SKM-1 treated with dmso at 0.1 percent for 144 hours (cell line): ENCODE data around the gene THOC6.
"Not testable (repeated sequence)": the region's sequence is repeated elsewhere in the genome, so short reads cannot be mapped to it uniquely, and the experiment has no call there.

Source experiments
- DNase-seq: peaks from one replicate; lab custom pipeline; 2025; ENCODE audit not compliant: unreplicated experiment; lab: John Stamatoyannopoulos, UW

Gene THOC6

DNA sequence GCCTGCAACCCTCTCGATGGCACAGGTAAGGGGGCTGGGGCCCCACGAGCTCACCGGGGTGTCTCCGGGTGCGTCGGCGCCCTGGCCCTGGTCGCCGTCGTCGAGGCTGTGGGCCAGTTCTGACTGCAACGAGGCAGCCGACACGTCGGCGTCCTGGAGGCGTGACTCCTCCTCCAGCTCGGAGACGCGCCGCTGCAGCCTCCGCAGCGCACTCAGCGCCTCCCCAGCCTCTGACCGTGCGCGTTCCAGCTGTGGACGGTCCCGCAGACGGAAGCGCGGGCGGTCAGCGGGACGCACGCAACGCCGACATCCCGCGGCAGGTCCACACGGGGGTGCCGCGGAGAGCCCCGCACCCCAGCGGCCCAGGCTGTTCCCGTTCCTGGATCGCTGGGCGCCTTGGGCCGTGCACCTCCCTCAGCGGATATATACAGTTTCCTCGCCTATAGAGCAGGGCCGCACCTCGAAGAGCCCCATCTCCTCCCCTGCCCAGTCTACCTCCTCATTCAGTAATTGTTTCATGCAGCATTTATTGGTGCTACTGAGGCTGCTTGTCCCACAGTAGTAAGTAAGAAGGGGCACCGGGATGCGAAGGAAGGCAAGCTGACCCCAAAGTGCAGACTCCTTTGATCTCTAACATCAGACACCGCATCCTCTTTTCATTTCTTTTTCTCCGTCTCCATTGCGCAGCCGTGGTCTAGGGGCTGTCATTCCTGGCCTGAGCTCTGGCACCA, 5.8 kb downstream of the THOC6 start:
- DNase-seq: no peak

DNA sequence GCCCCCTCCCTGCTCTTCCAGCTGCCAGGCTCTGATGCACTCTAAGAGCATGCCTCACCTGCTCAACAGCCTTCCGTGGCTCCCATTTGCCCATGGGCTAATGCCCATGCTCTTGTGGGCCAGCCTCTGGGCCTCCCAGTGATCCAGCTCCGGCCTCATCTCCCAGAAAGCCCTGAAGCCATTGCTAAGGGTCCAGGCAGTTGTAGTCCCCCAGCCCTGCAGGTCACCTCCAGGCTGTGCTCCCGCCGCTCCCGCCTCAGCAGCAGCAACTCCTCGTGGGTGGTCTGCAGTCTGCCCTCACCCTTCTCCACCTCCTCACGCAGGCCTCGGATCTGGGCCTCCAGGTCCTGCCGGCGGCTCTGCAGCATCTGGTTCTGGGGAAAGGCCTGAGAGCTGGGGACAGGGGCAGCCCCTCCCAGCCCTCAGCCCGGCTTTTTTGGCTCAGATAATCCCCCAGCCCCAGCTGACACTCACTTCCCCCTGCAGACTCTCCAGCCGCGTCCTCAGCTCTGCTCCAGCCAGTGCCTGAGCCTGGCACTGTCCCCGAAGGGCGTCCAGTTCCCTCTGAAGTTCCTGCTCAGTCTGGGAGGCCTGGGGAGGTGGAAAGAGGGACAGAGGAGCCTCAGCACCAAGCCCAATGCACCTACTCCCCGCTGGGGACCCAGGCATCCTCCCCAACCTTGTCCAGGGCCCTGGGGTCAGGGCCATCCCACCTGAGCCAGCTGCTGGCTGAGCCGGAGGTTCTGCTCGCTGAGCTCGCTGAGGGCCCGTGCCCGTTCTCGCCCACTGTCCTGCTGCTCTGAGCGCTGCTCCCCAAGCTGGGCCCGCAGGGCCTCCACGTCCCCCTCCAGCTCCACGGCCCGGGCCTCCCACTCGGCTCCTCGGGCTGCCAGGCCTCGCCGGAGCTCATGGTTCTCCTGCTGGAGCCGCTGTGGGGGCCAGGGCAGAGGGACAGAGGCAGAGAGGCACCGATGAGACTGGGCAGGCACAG, 6.7 kb downstream of the THOC6 start:
- DNase-seq: no peak

DNA sequence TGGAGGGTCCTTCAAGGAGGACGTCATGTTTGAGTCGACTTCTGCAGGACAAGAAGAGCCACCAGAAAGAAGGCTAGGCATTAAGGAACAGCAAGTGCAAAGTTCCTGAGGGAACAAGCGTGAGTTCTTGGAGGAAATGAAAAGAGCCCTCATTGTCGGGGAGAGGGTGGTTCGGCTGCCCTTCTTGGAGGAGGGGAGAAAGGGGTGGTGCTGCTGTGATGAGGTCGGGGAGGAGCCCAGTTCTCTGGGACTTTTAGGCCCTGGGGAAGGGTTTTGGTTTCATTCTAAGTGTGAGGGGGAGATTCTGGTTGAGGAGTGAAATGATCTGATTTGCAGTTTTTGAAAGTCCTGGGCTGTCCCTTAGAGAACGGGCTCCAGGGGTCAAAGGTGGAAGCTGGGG, 8.8 kb downstream of the THOC6 start:
- DNase-seq: no peak

DNA sequence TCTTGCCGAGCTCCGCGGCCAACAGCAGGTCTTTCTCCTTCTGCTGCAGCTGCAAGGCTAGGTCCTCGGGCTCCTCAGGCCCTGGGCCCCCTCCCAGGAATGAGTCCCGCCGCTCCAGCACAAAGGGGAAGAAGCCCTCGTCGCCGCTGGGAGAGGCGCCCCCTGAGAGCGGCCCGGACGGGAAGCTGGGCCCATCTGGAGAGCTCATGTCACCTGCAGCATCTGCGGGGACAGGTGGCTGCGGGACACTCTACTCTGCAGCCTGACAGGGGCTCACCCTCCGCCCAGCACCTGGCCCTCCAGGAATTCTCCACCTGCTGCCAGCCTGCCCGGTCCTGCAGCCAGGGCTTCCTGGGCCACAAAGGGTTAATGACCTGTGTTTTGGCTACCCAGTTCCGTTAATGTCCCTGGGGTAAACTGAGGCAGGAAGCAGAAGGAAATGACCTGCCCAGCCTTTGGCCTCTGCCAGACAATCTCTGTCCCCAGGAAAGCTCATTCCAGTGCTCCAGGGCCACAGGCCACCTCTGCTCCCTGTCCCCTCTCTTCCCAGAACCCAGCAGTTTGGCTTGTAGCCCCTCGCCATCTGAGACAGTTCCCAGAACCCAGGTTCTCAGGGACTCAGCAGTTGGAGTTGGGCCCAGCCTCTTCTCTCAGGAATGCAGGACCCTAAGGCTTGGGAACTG, 11.6 kb downstream of the THOC6 start:
- no peak for DNase-seq

DNA sequence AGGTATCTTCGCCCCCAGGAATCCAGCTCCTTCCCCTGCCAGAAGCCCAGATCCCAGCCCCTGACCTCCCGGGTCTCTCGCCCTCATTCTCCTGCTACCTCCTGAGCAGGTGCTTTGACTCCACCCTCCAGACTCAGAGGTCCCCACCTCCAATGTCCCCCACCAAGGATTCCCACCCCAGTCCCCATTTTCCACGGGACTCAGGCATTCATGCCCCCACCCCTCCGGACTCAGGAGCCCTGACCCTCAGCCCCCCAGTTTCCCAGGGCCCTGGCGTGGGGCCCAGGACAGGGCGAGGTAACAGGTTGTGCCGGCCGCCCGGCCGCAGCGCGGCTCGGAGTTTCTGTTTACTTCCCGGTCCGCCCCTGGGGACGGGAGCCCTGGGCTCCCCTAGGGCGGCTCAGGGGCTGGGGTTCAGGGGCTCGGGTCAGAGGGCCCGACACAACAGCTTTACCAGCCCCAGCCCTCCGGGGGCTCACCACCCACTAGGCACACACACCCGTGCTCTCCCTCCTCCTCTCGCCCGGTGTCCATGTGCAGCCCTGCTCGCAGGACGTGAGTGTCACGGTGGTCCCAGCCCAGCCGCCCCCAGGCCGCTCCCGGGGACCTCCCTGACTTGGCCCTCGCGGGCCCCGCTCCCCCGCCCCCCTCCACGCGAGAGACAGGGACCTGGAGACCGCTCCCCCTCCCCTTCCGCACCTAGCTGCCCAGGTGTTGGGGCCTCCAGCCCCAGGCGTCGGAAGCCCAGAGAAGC, 12.3 kb downstream of the THOC6 start:
- no peak for DNase-seq

DNA sequence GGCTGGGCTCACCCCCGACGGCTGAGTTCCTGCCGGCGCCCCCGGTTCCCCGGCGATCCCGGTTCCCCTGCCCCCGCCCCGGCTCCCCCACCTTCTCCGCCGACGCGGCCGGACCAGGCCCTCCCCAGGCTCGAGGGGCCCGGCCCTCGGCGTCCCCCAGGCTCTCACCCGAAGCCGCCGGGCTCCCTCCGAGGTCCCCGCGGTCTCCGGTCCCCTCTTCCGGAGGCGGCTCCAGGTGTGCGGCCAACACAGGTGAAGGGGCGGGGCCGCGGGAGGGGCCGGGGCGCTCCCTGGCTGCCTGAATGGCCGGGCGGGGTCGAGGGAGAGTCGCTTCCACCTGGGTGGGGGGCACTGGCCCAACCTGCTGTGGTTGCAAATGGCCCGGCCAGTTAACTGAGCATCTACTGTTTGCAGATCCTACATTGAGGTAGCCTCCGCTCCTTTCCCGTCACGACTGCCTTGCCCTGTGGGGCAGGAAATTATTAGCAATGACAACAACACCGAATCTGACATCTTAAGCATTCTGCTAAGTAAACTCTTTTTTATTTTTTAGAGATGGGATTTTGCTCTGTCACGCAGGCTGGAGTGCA, 13.0 kb downstream of the THOC6 start, which contains the start of gene BICDL2:
TSS of gene BICDL2 (minus strand) at position 219 of the 590 bp plus-strand sequence. CDS start 1,448 bp downstream, outside the sequence.
- DNase-seq: no peak

DNA sequence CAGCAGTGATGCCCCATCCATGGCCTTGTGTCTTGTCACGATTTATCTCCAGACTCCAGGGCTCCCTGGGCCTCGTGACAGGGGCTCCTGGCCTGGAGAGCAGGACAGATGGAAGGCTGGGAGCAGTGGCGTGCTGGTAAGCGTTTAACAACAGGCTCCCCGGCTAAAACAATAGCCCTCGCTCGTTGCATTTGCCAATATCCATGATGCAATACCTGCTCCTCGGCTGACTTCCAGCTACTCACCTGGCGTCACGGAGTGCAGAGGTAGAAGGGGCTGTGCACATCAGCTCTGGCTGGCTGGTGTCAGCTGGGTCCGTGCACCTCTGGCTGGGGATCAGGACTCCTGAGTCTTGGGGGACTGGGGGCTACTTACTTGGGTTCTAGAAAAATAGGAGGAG, 14.4 kb downstream of the THOC6 start:
- DNase-seq: no peak

DNA sequence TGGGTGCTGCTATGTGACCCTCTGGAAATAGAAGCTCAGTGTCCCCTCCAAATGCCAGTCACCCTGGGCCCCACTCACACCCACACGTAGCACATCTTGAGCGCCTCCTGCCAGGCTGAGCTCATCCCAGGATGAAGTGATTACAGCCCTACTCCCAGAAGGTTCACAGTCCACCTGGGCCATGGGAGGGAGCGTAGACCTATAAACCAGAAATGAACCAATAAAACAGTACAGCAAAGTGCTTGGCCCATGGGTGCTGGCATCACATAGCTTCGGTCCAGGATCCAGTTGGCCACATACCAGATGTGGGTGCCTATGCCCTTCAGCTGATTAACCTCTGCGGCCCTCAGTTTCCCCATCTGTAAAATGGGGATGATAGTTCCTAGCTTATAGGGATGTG, 15.1 kb downstream of the THOC6 start:
- no peak for DNase-seq

DNA sequence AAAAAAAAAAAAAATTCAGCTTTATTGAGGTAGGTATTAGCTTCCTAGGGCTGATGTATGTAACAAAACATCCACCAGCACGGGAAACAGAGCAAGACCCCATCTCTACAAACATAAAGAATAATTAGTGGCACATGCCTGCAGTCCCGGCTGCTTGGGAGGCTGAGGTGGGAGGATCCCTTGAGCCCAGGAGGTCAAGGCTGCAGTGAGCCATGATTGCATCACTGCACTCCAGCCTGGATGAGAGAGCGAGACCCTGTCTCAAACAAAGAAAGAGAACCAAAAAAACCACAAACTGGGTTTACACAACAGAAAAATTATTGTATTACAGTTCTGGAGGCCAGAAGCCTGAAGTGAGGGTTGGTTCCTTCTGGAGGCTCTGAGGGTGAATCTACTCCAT, 18.5 kb downstream of the THOC6 start:
- no peak for DNase-seq

DNA sequence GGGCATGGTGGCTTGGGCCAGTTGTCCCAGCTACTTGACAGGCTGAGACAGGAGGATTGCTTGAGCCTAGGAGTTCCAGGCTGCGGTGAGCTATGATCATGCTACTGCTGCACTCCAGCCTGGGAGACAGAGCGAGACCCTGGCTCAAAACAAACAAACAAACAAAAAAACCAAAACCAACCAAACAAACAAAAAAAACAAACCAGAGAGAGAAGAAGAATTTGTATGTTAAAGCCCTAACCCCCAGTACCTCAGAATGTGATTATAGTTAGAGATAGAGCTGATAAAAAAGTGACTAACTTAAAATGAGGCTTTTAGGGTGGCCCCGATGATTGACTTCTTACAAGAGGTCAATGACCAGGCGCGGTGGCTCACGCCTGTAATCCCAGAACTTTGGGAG, 20.9 kb downstream of the THOC6 start:
- DNase-seq: no peak

DNA sequence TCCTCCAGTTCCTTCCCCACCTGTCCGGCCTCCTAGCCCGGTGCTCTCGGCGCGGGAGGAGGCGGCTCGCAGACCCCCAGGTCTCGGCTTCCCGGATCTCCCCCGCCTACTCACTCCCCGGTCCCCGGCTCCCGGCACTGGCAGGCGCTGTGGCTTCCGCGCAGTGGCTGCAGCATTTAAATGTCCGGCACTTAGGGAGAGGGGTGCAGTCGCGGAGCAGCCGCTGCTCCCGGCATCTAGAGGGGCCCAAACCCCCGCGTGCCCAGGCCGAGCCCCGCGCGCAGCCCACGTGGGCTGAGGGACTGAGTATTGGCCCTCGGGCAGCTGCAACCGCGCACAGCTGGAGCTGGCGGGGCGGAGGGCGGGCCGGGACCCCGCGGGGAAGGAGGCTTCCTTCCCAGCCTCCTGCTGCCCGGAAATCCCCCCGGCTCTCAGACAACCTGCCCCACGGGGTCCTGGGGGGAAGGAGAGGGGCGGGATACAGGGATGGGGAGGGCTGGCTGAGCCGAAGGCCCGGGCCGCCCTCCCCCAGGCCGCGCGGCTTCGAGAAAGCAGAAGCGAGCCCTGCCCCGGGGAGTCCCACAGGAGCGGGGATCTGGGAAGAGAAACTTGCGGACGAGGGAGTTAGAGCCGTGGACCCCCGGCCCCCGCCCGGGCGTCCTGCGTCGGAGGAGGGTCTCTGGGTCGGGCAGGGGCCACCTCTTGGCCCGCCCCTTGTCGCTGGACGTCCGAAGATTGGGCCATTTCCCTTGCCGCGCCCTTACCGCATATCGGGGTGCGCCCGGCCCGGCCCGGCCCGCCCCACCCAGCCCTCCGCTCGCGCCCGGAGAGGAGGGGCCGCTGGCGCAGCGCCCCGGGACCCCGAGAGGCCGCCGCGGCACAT, 22.2 kb downstream of the THOC6 start, which contains the start of gene MMP25:
TSS of gene MMP25 (plus strand) at position 804 of the 883 bp plus-strand sequence. CDS start 357 bp downstream, outside the sequence.
- DNase-seq: no peak

DNA sequence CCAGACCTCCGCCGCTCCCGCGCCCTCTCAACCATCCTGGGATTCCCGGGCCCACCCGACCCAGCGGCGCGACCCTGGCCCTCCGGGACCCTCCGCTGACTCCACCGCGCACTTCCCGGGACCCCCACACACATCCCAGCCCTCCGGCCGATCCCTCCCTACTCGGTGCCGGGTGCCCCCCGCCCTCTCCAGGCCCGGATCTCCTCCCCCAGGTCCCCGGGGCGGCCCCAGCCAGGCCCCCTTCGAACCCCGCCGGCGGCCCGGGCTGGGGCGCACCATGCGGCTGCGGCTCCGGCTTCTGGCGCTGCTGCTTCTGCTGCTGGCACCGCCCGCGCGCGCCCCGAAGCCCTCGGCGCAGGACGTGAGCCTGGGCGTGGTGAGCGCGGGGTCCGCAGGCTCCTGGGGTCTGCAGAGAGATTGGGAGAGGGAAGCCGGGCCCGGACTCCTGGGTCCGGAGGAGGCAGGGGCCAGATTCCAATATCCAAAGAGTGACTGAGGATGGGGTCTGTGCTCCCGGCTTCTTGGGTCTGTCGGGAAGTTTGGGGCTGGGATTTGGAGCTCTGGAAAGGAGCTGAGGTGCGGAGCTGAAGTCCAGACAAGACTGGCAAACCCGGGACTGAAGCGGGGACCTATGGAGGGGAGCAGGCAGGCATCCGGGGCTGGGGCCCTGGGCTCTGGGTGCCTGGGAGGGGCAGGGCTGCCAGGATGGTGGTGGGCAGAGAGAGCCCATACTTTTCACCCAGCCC, 23.0 kb downstream of the THOC6 start:
- no peak for DNase-seq

DNA sequence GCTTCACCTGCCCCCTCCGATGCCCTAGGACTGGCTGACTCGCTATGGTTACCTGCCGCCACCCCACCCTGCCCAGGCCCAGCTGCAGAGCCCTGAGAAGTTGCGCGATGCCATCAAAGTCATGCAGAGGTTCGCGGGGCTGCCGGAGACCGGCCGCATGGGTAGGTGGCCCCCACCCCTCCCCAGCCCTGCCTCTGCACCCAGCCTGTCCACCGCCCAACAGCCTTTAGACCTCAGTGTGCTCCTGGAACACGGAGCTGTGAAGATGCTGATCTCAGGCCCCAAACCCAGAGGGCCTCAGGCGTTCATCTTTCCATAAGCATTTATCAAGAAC, 23.5 kb downstream of the THOC6 start:
- DNase-seq: no peak

DNA sequence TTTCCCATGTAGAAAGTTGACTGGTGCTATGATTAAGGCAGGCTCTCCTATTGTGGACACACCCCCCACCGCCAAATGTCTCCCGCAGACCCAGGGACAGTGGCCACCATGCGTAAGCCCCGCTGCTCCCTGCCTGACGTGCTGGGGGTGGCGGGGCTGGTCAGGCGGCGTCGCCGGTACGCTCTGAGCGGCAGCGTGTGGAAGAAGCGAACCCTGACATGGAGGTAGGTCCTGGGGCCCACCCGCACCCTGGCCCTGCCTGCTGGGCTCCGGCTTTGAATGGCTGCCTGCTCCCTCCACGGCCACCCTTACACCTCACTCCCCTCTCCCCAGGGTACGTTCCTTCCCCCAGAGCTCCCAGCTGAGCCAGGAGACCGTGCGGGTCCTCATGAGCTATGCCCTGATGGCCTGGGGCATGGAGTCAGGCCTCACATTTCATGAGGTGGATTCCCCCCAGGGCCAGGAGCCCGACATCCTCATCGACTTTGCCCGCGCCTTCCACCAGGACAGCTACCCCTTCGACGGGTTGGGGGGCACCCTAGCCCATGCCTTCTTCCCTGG, 26.2 kb downstream of the THOC6 start:
- no peak for DNase-seq

DNA sequence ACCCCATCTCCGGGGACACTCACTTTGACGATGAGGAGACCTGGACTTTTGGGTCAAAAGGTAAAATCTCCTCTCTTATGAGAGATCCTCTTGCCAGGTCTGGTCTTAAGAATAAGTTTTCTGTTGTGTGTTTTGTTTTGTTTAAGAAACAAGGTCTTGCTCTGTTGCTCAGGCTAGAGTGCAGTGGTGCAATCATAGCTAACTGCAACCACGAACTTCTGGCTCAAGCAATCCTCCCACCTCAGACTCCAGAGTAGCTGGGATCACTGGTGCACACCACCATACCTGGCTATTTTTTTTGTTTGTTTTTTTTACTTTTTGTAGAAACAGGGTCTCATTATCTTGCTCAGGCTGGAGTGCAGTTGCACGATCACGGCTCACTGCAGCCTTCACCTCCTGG, 26.7 kb downstream of the THOC6 start:
- no peak for DNase-seq

DNA sequence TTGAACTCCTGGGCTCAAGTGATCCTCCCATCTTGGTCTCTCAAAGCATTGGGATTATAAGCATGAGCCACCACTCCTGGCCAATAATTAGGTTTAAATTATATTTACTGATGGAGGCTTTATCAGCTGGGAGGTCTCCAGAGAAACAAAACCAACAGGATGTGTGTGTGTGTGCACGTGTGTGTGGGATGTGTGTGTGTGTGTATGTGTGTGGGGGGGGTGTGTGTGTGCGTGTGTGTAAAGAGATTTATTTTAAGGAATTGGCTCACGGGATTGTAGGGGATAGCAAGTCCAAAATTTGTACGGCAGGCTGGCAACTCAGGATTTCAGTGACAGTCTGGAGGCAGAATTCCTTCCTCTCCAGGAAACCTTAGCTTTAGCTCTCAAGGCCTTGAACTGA, 27.2 kb downstream of the THOC6 start:
- no peak for DNase-seq

DNA sequence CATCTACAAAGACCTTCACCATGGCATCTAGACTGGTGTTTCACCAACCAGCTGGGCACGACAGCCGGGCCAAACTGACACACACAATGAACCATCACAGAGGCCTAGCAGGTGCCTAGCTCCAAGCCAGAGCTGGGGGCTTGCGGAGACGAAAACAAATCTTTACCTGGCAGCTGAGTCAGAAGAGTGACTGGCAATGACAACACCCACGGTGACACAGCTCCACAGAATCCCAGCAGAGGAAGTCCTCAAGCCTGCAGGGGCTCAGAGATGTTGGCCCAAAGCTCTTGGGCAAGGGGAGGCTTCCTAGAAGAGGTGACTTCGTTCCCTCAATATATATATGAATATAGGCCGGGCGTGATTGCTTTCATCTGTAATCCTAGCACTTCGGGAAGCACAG, 27.7 kb downstream of the THOC6 start:
- no peak for DNase-seq

DNA sequence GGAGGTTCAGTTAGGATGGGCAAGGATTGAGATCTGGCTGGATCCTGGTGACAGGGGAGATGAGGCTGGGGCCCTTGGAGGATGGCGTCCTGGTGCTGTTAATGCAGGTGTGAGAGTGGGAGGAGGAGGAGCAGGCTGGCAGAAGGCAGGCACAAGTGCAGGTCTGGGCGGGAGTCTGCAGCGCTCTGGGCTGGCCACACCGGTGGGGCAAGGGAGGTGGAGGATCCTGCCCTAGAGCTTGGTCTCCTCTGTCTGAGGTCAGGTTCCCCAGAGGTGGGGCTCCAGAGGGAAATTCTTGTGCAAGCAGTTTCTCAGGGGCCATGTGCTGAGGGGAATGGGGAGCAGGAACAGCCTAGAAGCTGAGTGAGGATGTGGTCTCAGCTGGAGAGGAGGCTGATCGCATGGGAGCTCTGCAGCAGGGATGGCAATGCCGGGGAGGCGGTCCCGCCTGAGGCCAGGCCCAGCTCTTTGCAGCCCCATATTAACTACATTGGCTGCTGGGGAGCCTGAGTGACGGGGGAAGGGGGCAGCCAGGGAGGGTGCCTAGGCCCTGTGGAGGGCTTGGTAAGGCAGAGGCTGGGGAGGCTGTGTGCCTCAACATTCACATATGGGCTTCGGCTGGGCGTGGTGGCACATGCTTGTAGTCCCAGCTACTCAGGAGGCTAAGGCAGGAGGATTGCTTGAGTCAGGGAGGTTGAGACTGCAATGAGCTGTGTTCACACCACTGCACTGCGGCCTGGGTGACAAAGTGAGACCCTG, 28.9 kb downstream of the THOC6 start:
- not testable (repeated sequence) for DNase-seq
